Spleen (tissue), 7 donors: ENCODE measurements around the gene CNPY2.

ENCODE experiments used
- CTCF ChIP-seq, 11 experiments: fragments of 200-600 bp in 7 of 11; fragments of 450-650 bp in 4 of 11; sonication (generic) in 4 of 11; IDR thresholded peaks in 8 of 11; conservative IDR thresholded peaks in 3 of 11; 1 replicate in 7 of 11; 2 replicates in 4 of 11; pipeline versions ENCODE4 v1.4.0 to v1.8.0; 2016 to 2021; ENCODE audit warnings: antibody characterized with exemption in 11 of 11, inconsistent platforms in 4 of 11, mild to moderate bottlenecking in 1 of 11
- POLR2A ChIP-seq, 3 donors: fragments of 450-650 bp; IDR thresholded peaks; one replicate each; pipeline ENCODE4 v1.5.1; 2017; ENCODE audit warnings: antibody characterized with exemption in 3 of 3, mild to moderate bottlenecking in 1 of 3
- donor health status: DM: no; HTN: no; CAD: no; lungs with moderate emphysema.
- donor health status: DM: no; HTN: no; CAD: no.
- donor health status: DM: no; HTN: no; CAD: no.

GRCh38 chr12:56358836-56359532 lies 43.2 kb upstream of the CNPY2 start:
- TF ChIP-seq CTCF (IDR thresholded peaks at IDR 0.05 in 8 of 11, conservative IDR thresholded peaks at IDR 0.05 in 3 of 11) (no peak), POLR2A (IDR thresholded peaks at IDR 0.05) (no peak)
